Stimulated activated CD8-positive, alpha-beta memory T cell treated with anti-CD3 and anti-CD28 coated beads, Interleukin-15, amount 100 ng/mL, for 24 hours (primary cell): ENCODE data around the gene SETD1B.
"Not testable (repeated sequence)": the region's sequence is repeated elsewhere in the genome, so short reads cannot be mapped to it uniquely, and the experiment has no call there.

Source experiments
- DNase-seq: peaks from one replicate; pipeline ENCODE4 v3.0.0-alpha.2; 2020; ENCODE audit warnings: low read depth

Gene SETD1B

GRCh38 chr12:121858662-121859572 lies 55.1 kb downstream of the SETD1B start, which contains the start of gene HPD:
HPD (minus strand) TSS chr12:121858859; CDS start chr12:121858823, 36 bp downstream.
- DNase-seq, result no peak

- DNase-seq, result no peak
Measured at GRCh38 chr12:121860257-121860656, 56.4 kb downstream of the SETD1B start.

- not testable (repeated sequence) for DNase-seq
Measured at GRCh38 chr12:121860699-121861098, 56.9 kb downstream of the SETD1B start.

- no peak for DNase-seq
Measured at GRCh38 chr12:121861636-121862254, 57.9 kb downstream of the SETD1B start.

GRCh38 chr12:121866331-121866730 lies 62.5 kb downstream of the SETD1B start:
- no peak for DNase-seq

DNA sequence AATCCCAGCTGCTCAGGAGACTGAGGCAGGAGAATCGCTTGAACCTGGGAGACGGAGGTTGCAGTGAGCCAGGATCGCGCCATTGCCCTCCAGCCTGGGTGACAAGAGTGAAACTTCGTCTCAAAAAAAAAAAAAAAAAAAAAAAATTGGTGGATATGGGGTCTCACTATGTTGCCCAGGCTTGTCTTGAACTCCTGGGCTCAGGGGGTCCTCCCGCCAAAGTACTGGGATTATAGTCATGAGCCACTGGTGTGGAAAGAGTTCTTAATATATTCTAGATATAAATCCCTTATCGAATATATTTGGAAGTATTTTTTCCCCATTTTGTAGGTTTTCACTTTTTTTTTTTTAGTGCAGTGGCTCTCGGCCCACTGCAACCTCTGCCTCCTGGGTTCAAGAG lies 65.4 kb downstream of the SETD1B start:
- DNase-seq, result not testable (repeated sequence)

DNA sequence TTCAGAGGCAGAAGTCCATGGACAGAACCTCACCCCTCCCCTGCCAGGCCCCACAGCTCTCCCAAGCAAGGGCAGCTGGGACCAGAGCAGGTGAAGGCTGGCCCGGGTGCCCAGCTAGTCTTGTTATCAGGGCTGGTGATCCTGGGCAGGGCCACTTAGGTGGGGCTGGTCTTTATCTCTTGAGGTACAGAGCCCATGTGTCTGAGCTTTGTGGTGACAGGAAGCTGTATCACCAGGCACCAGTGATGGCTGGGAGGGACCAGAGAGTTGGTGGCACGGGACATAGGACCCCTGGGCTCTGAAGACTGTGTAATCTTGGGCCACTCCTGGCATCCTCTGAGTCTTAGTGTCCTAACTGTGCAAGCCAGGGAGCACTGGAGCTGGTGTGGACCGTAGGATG lies 67.7 kb downstream of the SETD1B start:
- DNase-seq, result no peak

GRCh38 chr12:121872546-121873215 lies 68.9 kb downstream of the SETD1B start:
- DNase-seq, result no peak

DNA sequence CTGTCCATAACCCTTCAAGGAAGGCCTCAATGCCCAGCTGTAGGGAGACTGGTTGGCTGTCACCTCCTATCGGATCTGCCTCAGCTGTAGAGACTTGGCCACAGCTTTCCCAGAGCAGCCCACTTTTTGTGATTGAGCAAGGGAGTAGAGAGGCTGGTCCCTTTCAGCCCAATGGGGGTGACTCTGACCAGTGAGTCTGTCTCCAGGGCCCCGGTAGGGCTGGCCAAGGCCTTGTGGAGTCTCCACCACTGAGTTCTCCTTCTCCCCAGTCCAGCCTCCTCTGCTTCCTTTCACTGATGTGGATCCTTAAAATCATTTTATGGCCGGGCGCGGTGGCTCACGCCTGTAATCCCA lies 69.4 kb downstream of the SETD1B start:
- DNase-seq, result no peak

DNA sequence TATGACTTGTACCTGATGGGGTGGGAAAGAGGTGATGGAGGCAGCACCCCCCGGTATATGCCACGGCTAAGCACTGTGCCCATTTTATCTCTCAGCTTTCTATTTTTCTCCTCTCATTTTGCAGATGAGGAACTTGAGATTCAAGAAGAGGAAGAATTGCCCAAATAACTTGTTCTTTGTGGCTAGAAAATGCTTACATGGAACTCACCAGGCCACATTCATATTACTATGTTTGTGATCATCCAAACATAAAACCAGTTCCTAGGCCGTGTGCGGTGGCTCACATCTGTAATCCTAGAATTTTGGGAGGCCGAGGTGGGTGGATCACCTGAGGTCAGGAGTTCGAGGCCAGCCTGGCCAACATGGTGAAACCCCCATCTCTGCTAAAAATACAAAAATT lies 70.3 kb downstream of the SETD1B start:
- DNase-seq, result no peak

GRCh38 chr12:121875582-121875981 lies 71.8 kb downstream of the SETD1B start:
- no peak for DNase-seq

GRCh38 chr12:121876080-121876447 lies 72.3 kb downstream of the SETD1B start:
- DNase-seq, result not testable (repeated sequence)
